ENCODE measurements around the gene TRIM65. TPM values are rescaled to one million over a fixed set of nuclear protein-coding genes. Genes with fewer than 3 reads are reported as not detected.

The TRIM65 gene
- total and polyA plus RNA-seq, 2 of the 4 experiments (the other 2 are of a cell fraction): 7.9 to 10.6 TPM

DNA sequence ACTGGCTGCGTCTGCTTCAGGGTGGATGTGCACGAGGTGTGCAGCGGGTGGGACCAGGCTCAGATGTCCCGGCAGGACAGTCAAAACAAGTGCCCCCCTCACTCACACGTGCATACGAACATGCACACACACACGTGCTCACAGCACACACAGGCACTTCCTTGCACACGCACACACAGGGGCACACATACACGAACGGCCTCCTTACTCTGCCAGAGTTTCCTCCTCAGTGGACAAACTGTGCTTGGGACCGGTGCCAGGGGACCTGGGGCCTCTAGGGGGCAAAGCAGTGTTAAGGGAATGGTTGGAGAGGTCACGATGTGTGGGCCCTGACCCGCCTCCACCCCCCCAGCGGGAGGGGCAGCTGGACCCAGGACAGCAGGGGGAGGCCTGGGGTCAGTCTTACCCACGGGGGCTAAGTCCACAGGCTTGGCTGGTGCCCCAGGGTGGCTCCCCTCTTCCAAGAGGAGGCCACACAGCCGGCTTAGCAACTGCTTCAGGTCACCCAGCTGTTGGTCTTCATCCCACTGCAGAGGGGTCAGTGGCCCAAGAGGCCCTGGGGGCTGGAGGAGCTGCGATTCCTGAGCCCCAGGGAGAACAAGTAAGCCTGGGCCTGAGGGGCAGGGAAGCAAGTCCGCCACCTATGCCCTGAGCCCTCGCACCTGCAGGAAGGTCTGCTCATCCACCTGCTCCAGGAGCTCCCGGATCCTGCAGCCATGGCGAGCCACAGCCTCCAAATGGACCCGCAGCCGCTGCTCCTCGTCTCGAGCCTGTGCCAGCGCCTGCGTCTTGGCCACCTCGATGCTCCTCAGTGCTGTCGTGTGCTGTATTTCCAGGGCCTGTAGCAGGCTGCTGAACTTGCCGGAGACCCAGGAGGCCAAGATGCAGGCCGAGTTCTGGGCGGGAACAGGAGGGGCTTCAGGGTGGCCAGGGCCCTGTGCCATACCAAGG lies 4.9 kb downstream of the TRIM65 start (continued):
- no peak for TF ChIP-seq BHLHE40 (IDR thresholded peaks at IDR 0.05; ENCODE audit: low read depth, low read length)

GRCh38 chr17:75891022-75891604 lies 5.6 kb downstream of the TRIM65 start:
- Histone ChIP-seq H4K20me1 (ENCODE audit: insufficient read depth, low read length) (peaks cover 4% of the 10 kb centered on the region; the same call in 1 of the 2 replicates), H2BK120ac (ENCODE audit: low read depth, low read length) (no peak overlapping the region), H4K8ac (ENCODE audit: low read depth in 2 of 2, low read length in 2 of 2) (no peak overlapping the region), H3K4me1 (ENCODE audit: control insufficient read depth, insufficient read depth, low read length) (peaks cover 5% of the 10 kb centered on the region; the same call in 1 of the 2 replicates), H3K9me3 (ENCODE audit: control insufficient read depth, insufficient read depth, low read length) (no peaks in the 10 kb centered on the region), H2BK5ac (ENCODE audit: low read depth, low read length, poor library complexity, severe bottlenecking) (no peak overlapping the region), H3K79me1 (ENCODE audit: low read depth in 1 of 2, low read length in 2 of 2) (peaks cover 9 to 38% of the 10 kb centered on the region in 2 experiments; a peak in 3 of 4 replicates), H3K14ac (replicated peaks; ENCODE audit: low read depth, low read length) (no peak overlapping the region), H2AK9ac (replicated peaks; ENCODE audit: low read depth, low read length, poor library complexity) (no peak overlapping the region), H2AK5ac (ENCODE audit: low read depth, low read length) (no peak overlapping the region; the same call in 1 of the 2 replicates), H3K27me3 (ENCODE audit: control insufficient read depth, insufficient read depth, low read length) (no peaks in the 10 kb centered on the region), H3K9me1 (ENCODE audit: insufficient read depth, low read length) (peaks cover 12% of the 10 kb centered on the region; the same call in 1 of the 2 replicates), H2BK15ac (ENCODE audit: low read depth, low read length) (no peak overlapping the region), H2BK20ac (ENCODE audit: low read depth, low read length) (no peak overlapping the region), H3K23ac (ENCODE audit: low read depth, low read length) (no peak overlapping the region), H2AFZ (replicated peaks; ENCODE audit: low read length, poor library complexity) (no peak overlapping the region), H3K9ac (ENCODE audit: low read depth, low read length) (no peak overlapping the region), H3K56ac (ENCODE audit: extremely low read depth, insufficient read depth, low read length) (no peak overlapping the region), H3K36me3 (ENCODE audit: control insufficient read depth, insufficient read depth, low read length) (peaks cover 19% of the 10 kb centered on the region), H3K4me3 (ENCODE audit: insufficient read depth, low read depth, low read length) (no peak overlapping the region), H3K4me2 (ENCODE audit: low read depth, low read length) (no peak overlapping the region), H3K27ac (ENCODE audit: insufficient read depth, low read length) (no peak overlapping the region), H4K91ac (ENCODE audit: insufficient read depth, low read depth, low read length) (no peak overlapping the region), H4K5ac (ENCODE audit: low read depth, low read length) (no peak overlapping the region), H3K4ac (ENCODE audit: low read depth, low read length) (no peak overlapping the region), H3K18ac (ENCODE audit: low read depth, low read length) (no peak overlapping the region)
- POLR2A ChIA-PET (ENCODE audit: unreplicated experiment): no interaction called here
- in situ Hi-C loops (cut with MboI; ENCODE audit: low sequenced_read_pairs) (no loop called here), intact Hi-C loops (cut with micrococcal nuclease) (no loop called here), dilution Hi-C loops (cut with HindIII; ENCODE audit: low sequenced_read_pairs, unreplicated experiment) (no loop called here)
- CTCF ChIA-PET: no interaction called here
- WGBS, 2 experiments (ENCODE audit: extremely low coverage in 2 of 2, insufficient read length in 1 of 2): 95% methylated on average over 15 of the region's 31 CpGs; no CpG with 5 or more reads in 1 of the 2 experiments
- ATAC-seq (ENCODE audit: low read depth) (no peak), DNase-seq (no peak)
- no TSS peak for BruUV-seq (replicated peaks)
- TF ChIP-seq CTCF (conservative IDR thresholded peaks at IDR 0.05; ENCODE audit: low read depth, low read length) (no peak), MXI1 (IDR thresholded peaks at IDR 0.05; ENCODE audit: borderline replicate concordance, low read depth, low read length) (no peak), RFX5 (IDR thresholded peaks at IDR 0.05; ENCODE audit: low read depth, low read length) (no peak), NFE2L2 (IDR thresholded peaks at IDR 0.05; ENCODE audit: low read depth, low read length) (no peak), BHLHE40 (IDR thresholded peaks at IDR 0.05; ENCODE audit: low read depth, low read length) (no peak), POLR2A (IDR thresholded peaks at IDR 0.05; ENCODE audit: low read depth, low read length) (no peak), MAZ (IDR thresholded peaks at IDR 0.05; ENCODE audit: borderline replicate concordance, low read depth, low read length) (no peak), CHD1 (IDR thresholded peaks at IDR 0.05; ENCODE audit: low read depth, low read length) (no peak), CEBPB (IDR thresholded peaks at IDR 0.05; ENCODE audit: low read depth, low read length) (no peak), SMC3 (IDR thresholded peaks at IDR 0.05; ENCODE audit: low read depth, low read length) (no peak), RAD21 (IDR thresholded peaks at IDR 0.05; ENCODE audit: low read length) (no peak), RCOR1 (IDR thresholded peaks at IDR 0.05; ENCODE audit: insufficient replicate concordance, low read length) (no peak)
- TF ChIP-seq, protein P1, sequence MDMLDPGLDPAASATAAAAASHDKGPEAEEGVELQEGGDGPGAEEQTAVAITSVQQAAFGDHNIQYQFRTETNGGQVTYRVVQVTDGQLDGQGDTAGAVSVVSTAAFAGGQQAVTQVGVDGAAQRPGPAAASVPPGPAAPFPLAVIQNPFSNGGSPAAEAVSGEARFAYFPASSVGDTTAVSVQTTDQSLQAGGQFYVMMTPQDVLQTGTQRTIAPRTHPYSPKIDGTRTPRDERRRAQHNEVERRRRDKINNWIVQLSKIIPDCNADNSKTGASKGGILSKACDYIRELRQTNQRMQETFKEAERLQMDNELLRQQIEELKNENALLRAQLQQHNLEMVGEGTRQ (IDR thresholded peaks at IDR 0.05; ENCODE audit: low read depth, low read length): no peak

Data from IMR-90 (cell line).